Caki2 (cell line): ENCODE data around the gene GPATCH3. TPM values are rescaled to one million over a fixed set of nuclear protein-coding genes. Genes with fewer than 3 reads are reported as not detected.
"Not testable (repeated sequence)": the region's sequence is repeated elsewhere in the genome, so short reads cannot be mapped to it uniquely, and the experiment has no call there.

Experiments used
- DNase-seq: peaks from one replicate; pipeline ENCODE4 v3.0.0-alpha.2; 2015; ENCODE audit warnings: low read depth
- in situ Hi-C: cut with HindIII; loops from 2 replicates; pipeline ENCODE4 v1.10.0; 2016; ENCODE audit warnings: low sequenced_read_pairs, low pct_unique_long_range_greater_than_20kb, mixed read lengths
- total RNA-seq: library from RNA; depleted of rRNA; stranded (reverse); fragments of >200 nt; shearing (Covaris generic); gene quantifications from 2 replicates; pipeline ENCODE4 v1.2.3, GENCODE V29; 2014; ENCODE audit warnings: low replicate concordance; rRNA removed

The GPATCH3 gene
- total RNA-seq, 1 experiment from 2014 or later, result 13.0 TPM

DNA sequence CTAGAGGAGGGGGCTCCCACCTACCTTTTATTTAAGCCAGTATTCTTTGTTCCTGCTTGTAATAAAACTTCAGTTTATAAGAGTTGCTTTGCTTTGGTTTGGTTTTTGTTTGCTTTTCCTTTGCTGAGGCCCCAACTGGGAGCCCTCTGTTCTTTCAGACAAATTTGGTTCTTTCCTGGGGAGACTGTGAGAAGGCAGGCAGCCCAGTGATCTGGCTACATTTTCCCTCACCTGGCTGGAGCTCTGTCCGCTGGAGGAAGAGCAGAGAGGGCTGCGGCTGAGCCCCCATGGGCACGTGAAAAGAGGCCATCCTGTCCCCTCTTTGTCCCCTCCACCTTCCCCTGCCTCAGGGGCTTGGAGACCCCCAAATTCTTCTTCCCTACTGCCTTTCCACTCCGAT is 44.6 kb downstream of the GPATCH3 start:
- in situ Hi-C loops, result no loop called here
- no peak for DNase-seq

- in situ Hi-C loops, result no loop called here
- no peak for DNase-seq
Measured at GRCh38 chr1:26854906-26855305, 45.4 kb downstream of the GPATCH3 start.

GRCh38 chr1:26853600-26853999 is 46.7 kb downstream of the GPATCH3 start:
- DNase-seq, result no peak
- in situ Hi-C loops, result no loop called here

DNA sequence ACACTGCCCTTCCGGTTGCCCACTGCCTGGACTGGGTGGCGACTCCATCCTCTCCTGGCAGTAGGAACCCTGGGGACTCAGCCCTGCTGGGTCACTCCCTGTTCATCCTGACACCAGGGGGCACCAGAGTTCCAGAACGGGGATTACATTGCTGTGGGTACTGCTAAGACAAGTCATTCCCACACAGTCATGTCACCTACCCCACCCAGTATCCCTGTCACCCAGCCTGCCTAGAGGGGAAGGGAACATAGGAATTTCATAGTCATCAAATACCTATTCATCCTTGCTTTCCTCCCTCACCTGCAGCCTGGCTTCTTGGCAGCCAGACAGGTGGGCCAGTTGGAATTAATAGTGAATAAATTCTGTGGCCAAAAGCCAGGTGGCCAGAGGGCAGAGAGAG is 47.1 kb downstream of the GPATCH3 start:
- peak; percentile 87 for DNase-seq
- in situ Hi-C loops, result no loop called here

DNA sequence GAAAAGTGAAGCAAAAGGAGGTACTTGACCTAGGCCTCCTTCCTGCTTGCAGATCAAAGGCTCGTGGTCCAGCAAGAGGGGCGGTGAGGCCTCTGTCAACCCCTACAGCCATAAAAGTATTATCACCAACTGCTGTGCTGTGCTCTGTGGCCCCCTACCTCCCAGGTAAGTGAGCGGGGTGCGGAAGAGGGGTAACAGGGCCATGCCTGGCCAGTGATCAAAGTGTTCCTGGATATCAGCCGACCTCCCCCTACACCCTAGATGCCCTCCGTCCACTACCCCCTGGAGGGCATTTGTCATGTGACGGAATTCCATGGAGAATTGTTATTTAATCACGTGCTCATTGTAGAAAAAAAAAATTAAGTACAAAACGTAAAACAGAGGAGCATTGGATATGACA is 47.6 kb downstream of the GPATCH3 start:
- DNase-seq, result no peak
- in situ Hi-C loops, result no loop called here

DNA sequence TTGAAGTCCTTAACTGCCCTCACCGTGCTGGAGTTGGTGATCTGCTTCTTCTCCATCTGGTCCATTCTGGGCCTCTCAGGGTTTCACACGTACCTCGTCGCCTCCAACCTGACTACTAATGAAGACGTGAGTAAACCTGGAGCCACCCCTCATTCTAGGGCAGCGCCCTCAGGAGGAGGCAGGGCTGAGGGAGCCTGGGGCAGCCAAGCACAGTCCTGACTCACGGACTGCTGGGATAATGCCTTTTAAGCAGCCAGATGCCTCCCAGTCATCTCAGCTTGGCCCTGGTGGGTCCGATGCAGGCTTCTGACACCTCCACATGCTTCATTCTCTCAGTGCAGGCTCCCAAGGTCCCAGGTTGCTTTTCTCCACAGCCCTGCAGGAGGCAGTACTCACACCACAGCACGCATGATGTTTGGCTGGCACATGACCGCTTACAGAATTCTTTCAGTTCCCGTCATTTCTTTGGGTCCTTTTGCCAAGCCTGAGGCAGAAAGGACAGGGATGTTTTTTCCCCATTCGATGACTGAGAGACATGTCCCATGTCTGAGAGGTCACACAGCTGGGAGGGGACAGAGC is 49.1 kb downstream of the GPATCH3 start:
- DNase-seq, result no peak
- in situ Hi-C loops, result no loop called here

DNA sequence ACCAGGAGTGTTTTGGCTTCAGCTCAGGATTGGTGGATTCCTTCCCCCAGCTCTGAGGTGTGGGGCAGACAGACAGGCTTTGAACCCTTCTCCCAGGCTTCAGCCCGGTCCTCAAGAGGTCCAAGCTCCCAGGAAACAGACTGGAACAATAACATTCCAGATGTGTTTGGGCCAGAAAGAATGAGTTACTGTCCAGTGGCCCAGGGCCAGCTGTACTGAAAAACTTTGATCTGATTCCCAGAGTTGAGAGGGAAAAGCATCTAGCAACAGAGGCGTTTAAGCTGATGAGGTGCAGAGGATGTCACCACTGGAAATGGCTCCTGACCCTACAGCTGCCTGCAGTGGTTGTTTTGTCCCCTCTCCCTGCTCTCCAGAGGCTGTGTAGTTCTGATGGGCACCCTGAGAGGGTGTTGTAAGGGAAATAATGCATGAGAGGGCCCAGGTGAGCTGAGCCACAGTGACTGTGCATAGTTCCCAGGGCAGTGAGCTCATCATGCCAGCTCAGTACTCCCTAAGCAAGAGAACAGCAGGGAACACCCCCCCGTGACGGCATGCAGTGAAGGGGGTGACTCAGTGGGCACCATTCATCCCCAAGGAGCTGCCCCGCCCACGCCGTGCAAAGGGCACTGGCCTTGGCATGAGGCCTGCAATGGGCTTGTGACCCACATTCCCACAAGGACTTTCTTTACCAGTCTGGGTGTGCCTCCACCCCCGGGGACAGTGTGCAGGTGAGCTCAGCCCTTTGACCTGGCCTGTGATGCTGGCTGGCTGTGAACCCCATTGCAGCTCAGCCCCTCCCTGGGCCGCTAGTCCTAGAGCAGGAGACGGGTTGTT is 51.1 kb downstream of the GPATCH3 start:
- in situ Hi-C loops, result no loop called here
- DNase-seq, result peak; percentile 99

DNA sequence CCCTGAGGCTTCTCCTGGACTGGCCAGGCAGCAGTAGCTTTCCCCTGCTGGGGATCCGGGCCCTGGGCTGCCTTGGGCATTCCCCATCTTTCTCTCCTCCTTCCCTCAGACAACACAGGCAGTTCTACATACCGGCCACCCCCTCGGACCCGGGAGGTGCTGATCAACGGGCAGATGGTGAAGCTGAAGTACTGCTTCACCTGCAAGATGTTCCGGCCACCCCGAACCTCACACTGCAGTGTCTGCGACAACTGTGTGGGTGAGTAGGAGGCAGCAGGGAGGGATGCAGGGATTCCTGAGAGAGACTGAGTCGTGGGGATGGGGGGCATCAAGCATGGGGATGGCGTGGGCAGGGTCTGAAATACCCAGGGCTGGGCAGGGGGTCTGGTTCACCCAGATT is 51.8 kb downstream of the GPATCH3 start:
- in situ Hi-C loops, result no loop called here
- no peak for DNase-seq

DNA sequence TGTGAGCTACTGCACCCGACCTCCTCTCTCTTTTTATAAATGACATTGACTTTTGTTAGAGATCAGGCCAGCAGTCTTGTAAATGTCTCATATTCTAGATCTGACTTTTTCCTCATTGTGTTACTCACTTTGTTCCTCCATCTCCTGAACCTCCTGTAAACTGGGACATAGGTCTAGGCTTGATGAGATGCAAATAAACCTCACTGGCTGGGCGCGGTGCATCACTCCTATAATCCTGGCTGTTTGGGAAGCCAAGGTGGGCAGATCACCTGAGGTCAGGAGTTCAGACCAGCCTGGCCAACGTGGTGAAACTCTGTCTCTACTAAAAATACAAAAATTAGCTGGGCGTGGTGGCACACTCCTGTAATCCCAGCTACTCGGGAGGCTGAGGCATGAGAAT is 52.4 kb downstream of the GPATCH3 start:
- in situ Hi-C loops, DNase-seq: not testable (repeated sequence)

GRCh38 chr1:26844424-26845196 is 55.7 kb downstream of the GPATCH3 start:
- no peak for DNase-seq
- in situ Hi-C loops, result no loop called here

Other genes with a start within 250 kb of the GPATCH3 start
- 8.4 and 9.5 TPM in 2 replicates for gene ARID1A, start 204.5 kb downstream of the GPATCH3 start, total RNA-seq
- 14.7 and 35.1 TPM in 2 replicates for gene PIGV, start 112.5 kb downstream of the GPATCH3 start, total RNA-seq
- gene ZDHHC18, start 73.8 kb downstream of the GPATCH3 start, total RNA-seq, result 17.4 and 23.5 TPM in 2 replicates
- gene SFN, start 37.3 kb downstream of the GPATCH3 start, total RNA-seq, result 211 and 262 TPM in 2 replicates
- gene GPN2, start 10.2 kb downstream of the GPATCH3 start, total RNA-seq, result 16.1 and 16.9 TPM in 2 replicates
- not detected in 2 replicates for gene NR0B2, start 13.5 kb upstream of the GPATCH3 start, total RNA-seq
- gene NUDC, start 21.3 kb upstream of the GPATCH3 start, total RNA-seq, result 36.2 and 41.3 TPM in 2 replicates
- gene KDF1, start 60.0 kb upstream of the GPATCH3 start, total RNA-seq, result 0.61 and 0.96 TPM in 2 replicates
- gene TRNP1, start 93.2 kb upstream of the GPATCH3 start, total RNA-seq, result 177 and 245 TPM in 2 replicates
- 5.2 and 7.7 TPM in 2 replicates for gene TENT5B, start 112.4 kb upstream of the GPATCH3 start, total RNA-seq